CD4-positive, alpha-beta T cell (primary cell): ENCODE measurements around the gene BORCS8. TPM values are rescaled to one million over a fixed set of nuclear protein-coding genes. Genes with fewer than 3 reads are reported as not detected.
A peak's percentile ranks its signal among the peaks of the same experiment; 100 is the strongest.

ENCODE experiments used
- ATAC-seq: fragments of 200-7000 bp; cut with Tn5 transposase; one replicate; pipeline ENCODE4 v1.10.0; 2022; ENCODE audit warnings: mild to moderate bottlenecking; ENCODE audit not compliant: poor library complexity
- CTCF ChIA-PET: fragments of 350-600 bp; sonication (Branson Sonifier 250); formaldehyde crosslinking; loops from one replicate; lab custom pipeline; 2021; ENCODE audit warnings: antibody characterized with exemption, inconsistent platforms; lab: Charles Lee
- POLR2A ChIA-PET: fragments of 350-600 bp; sonication (Branson Sonifier 250); formaldehyde crosslinking; loops from one replicate; lab custom pipeline; 2021; ENCODE audit warnings: antibody characterized with exemption, inconsistent platforms; lab: Charles Lee
- DNase-seq, 14 experiments: peaks; one replicate each; pipeline ENCODE4 v3.0.0-alpha.2; 2013 to 2020; ENCODE audit warnings: mixed read lengths in 2 of 14
- H3K27ac ChIP-seq, 2 donors: one replicate each; pipeline versions ENCODE4 v1.5.1 to v1.7.0; 2013; ENCODE audit warnings: low read length in 2 of 2, low read depth in 1 of 2, mild to moderate bottlenecking in 1 of 2
- H3K27me3 ChIP-seq, 2 experiments: 1 replicate in 1 of 2; 2 replicates in 1 of 2; pipeline versions ENCODE4 v1.6.1 to v1.7.0; 2013; ENCODE audit warnings: low read length in 2 of 2, control low read depth in 1 of 2, mild to moderate bottlenecking in 1 of 2, moderate library complexity in 1 of 2; ENCODE audit not compliant: insufficient read depth in 2 of 2, control insufficient read depth in 1 of 2
- H3K36me3 ChIP-seq: one replicate; pipeline ENCODE4 v1.6.1; 2013; ENCODE audit warnings: low read length, control low read depth; ENCODE audit not compliant: insufficient read depth
- H3K4me1 ChIP-seq: one replicate; pipeline ENCODE4 v1.6.1; 2013; ENCODE audit warnings: low read length, control low read depth; ENCODE audit not compliant: insufficient read depth
- H3K4me3 ChIP-seq: one replicate; pipeline ENCODE4 v1.5.1; 2013; ENCODE audit warnings: mild to moderate bottlenecking, low read length, moderate library complexity
- H3K9me3 ChIP-seq, 2 experiments: 1 replicate in 1 of 2; 2 replicates in 1 of 2; pipeline versions ENCODE4 v1.6.1 to v1.7.0; 2013; ENCODE audit warnings: low read length in 2 of 2, mild to moderate bottlenecking in 2 of 2, control low read depth in 1 of 2, moderate library complexity in 1 of 2; ENCODE audit not compliant: control insufficient read depth in 1 of 2, insufficient read depth in 1 of 2
- H3K27ac Mint-ChIP-seq: one replicate; pipeline ENCODE4 v1.8.0; 2020; ENCODE audit warnings: mixed read lengths
- H3K27me3 Mint-ChIP-seq: one replicate; pipeline ENCODE4 v1.8.0; 2021; ENCODE audit warnings: mixed read lengths
- H3K36me3 Mint-ChIP-seq: one replicate; pipeline ENCODE4 v1.8.0; 2021; ENCODE audit warnings: low read depth, mixed read lengths
- H3K4me1 Mint-ChIP-seq: one replicate; pipeline ENCODE4 v1.8.0; 2021; ENCODE audit warnings: low read depth, mixed read lengths
- H3K4me3 Mint-ChIP-seq: one replicate; pipeline ENCODE4 v1.8.0; 2020; ENCODE audit warnings: mild to moderate bottlenecking, mixed read lengths
- H3K9me3 Mint-ChIP-seq: one replicate; pipeline ENCODE4 v1.8.0; 2020; ENCODE audit warnings: mixed read lengths
- intact Hi-C, 2 experiments: fragments of 100-400 bp; cut with DNase I in 1 of 2; cut with micrococcal nuclease in 1 of 2; formaldehyde crosslinking; loops; one replicate each; pipeline versions ENCODE4 v1.15.1 to v1.9.0; 2023 to 2025; cut with DNase I, micrococcal nuclease
- polyA plus RNA-seq, 2 donors: library from polyadenylated mRNA; unstranded; fragments of 120-200 nt; gene quantifications; one replicate each; pipeline ENCODE4 v1.2.1, GENCODE V29; 2013
- total RNA-seq, 174 experiments: library from RNA in 2 of 174; stranded (reverse) in 2 of 174; gene quantifications; one replicate each; pipeline ENCODE4 v1.2.3 and lab custom pipeline; 2021 to 2026
- TF ChIP-seq, protein P1 (sequence below): fragments of 200-600 bp; IDR thresholded peaks from one replicate; pipeline ENCODE4 v1.8.0; 2022; ENCODE audit warnings: antibody characterized with exemption, mild to moderate bottlenecking

The BORCS8 gene
- total RNA-seq = 10 to 100 TPM; 12.0 to 15.0 TPM
- 18.1 TPM for polyA plus RNA-seq (2013, experiment 1 of 2)
- polyA plus RNA-seq (2013, experiment 2 of 2) = 17.9 TPM
- 3.6 to 32.1 (median 10.9) reads per million in 172 experiments for total RNA-seq (lab: John Stamatoyannopoulos, UW)

DNA sequence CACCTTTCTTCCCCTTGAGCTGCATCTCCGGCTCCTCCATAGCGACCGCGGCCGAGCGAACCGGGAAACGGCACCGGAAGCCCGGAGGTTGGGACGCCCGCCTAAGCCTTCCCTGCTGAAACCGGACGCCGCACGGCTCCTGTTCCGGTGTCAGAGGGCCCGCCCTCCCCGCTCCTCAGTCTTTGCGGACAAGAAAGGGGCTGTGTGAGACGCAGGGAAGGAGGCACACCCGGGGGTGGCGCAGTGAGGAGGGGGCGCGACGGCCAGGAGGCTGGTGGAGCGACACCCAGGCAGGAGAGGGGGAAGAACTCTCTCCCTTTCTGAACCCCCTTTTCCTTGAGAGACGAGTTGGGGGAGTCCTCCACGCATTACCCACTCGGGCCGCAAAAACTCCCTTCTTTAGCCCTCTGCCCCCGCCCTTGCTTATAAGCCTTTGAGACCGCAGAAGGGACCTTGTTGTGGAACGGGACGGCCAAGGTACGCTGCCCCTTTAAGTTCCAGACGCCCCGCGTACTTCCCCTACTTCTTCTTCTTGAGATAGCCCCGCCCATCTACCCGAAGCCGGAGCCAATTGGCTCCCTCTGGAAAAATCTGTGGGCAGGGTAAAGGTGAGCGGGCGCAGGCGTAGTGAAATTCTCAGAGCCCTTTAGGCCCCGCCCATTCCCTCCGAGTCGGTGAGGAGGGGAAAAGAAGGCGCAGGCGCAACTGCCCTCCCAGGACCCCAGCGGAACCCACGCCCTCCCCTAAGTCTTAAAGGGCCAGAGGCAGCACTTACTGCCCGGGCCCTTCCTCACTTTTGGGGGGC, at the start of gene BORCS8, which contains the start of gene RFXANK:
TSS of gene BORCS8 (minus strand) at position 75 of the 805 bp plus-strand sequence. CDS start at position 40, 35 bp downstream.
TSS of gene RFXANK (plus strand) at position 181 of the 805 bp plus-strand sequence. CDS start 1,689 bp downstream, outside the sequence.
- no peaks in the 10 kb centered on the region for H3K9me3 ChIP-seq
- no peaks in the 10 kb centered on the region for H3K27me3 Mint-ChIP-seq
- ChIA-PET POLR2A (interaction anchor here (0.7 to 5.2 kb wide), 15 partner anchors 10 to 911 kb away, joined by 3 to 80 read pairs (median 4); partner anchors contain the start of genes COPE, DDX49, GATAD2A and JUND), CTCF (interaction anchor here (0.7 to 1.3 kb wide), 5 partner anchors 11 to 47 kb away, joined by 3 to 4 read pairs (median 3); partner anchors contain the start of gene NR2C2AP)
- peaks cover 56% of the 10 kb centered on the region for H3K4me1 Mint-ChIP-seq
- peak within 1 kb of the TSS; percentile 94 for H3K4me3 ChIP-seq
- TF ChIP-seq, protein P1, sequence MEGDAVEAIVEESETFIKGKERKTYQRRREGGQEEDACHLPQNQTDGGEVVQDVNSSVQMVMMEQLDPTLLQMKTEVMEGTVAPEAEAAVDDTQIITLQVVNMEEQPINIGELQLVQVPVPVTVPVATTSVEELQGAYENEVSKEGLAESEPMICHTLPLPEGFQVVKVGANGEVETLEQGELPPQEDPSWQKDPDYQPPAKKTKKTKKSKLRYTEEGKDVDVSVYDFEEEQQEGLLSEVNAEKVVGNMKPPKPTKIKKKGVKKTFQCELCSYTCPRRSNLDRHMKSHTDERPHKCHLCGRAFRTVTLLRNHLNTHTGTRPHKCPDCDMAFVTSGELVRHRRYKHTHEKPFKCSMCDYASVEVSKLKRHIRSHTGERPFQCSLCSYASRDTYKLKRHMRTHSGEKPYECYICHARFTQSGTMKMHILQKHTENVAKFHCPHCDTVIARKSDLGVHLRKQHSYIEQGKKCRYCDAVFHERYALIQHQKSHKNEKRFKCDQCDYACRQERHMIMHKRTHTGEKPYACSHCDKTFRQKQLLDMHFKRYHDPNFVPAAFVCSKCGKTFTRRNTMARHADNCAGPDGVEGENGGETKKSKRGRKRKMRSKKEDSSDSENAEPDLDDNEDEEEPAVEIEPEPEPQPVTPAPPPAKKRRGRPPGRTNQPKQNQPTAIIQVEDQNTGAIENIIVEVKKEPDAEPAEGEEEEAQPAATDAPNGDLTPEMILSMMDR = no peak
- H3K27ac ChIP-seq = peak within 1 kb of the TSS; percentile 100
- peak; percentile 96 to 100 (median 98) for DNase-seq
- H3K27ac Mint-ChIP-seq = peak within 1 kb of the TSS; percentile 97
- H3K36me3 ChIP-seq = peaks cover 16% of the 10 kb centered on the region
- intact Hi-C loops = loop anchor here (1.0 to 5.0 kb wide), 6 partner anchors 11 to 635 kb away; partner anchors contain the start of genes MAU2 (in 2 of the 2), SUGP1 (in 2 of the 2), KXD1 (in 1 of the 2) and NR2C2AP (in 1 of the 2)
- peak within 1 kb of the TSS; percentile 97 for H3K4me3 Mint-ChIP-seq
- no peaks in the 10 kb centered on the region for H3K9me3 Mint-ChIP-seq
- no peaks in the 10 kb centered on the region for H3K27me3 ChIP-seq
- peak; percentile 90 for ATAC-seq
- peaks cover 34% of the 10 kb centered on the region for H3K36me3 Mint-ChIP-seq
- peaks cover 48% of the 10 kb centered on the region for H3K4me1 ChIP-seq

- DNase-seq = no peak
- no peak overlapping the region for H3K4me3 Mint-ChIP-seq
- Histone ChIP-seq H3K27me3 (peaks cover 0 to 8% of the 10 kb centered on the region in 2 experiments), H3K36me3 (no peaks in the 10 kb centered on the region), H3K27ac (no peak overlapping the region), H3K4me1 (no peaks in the 10 kb centered on the region), H3K4me3 (no peak overlapping the region), H3K9me3 (peaks cover 4 to 16% of the 10 kb centered on the region in 2 experiments)
- POLR2A ChIA-PET = no interaction called here
- CTCF ChIA-PET = no interaction called here
- H3K27ac Mint-ChIP-seq = no peak overlapping the region
- H3K36me3 Mint-ChIP-seq = no peaks in the 10 kb centered on the region
- H3K9me3 Mint-ChIP-seq = peaks cover 3% of the 10 kb centered on the region
- intact Hi-C loops = no loop called here
- H3K4me1 Mint-ChIP-seq = no peaks in the 10 kb centered on the region
- TF ChIP-seq, protein P1 = no peak
- no peak for ATAC-seq
- peaks cover 23% of the 10 kb centered on the region for H3K27me3 Mint-ChIP-seq
These were observed 48.5 kb upstream of the BORCS8 start for GRCh38 chr19:19240476-19240875.

DNA sequence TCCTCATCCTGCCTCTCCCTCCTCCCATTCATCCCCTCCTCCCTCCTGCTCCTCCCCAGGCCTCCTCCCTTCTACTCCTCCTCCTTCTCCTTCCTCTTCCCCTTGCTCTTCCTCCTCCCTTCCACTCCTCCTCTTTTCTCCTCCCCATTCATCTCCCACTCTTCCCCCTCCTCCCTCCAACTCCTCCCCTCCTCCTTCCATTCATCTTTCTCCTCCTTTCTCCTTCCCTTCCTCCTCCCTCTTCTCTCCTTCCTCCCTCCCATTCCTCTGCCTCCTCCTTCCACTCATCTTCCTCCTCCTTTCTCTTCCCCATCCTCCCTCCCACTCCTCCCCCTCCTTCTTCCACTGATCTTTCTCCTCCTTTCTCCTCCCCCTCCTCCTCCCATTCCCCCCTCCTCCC, 47.7 kb upstream of the BORCS8 start:
- POLR2A ChIA-PET = no interaction called here
- H3K36me3 ChIP-seq = no peaks in the 10 kb centered on the region
- H3K4me1 ChIP-seq = no peaks in the 10 kb centered on the region
- CTCF ChIA-PET = no interaction called here
- H3K27ac Mint-ChIP-seq = no peak overlapping the region
- H3K9me3 Mint-ChIP-seq = peaks cover 3% of the 10 kb centered on the region
- no peak overlapping the region for H3K4me3 ChIP-seq
- no peak overlapping the region for H3K4me3 Mint-ChIP-seq
- peaks cover 10 to 24% of the 10 kb centered on the region in 2 experiments for H3K9me3 ChIP-seq
- H3K4me1 Mint-ChIP-seq = no peaks in the 10 kb centered on the region
- H3K27me3 Mint-ChIP-seq = peaks cover 23% of the 10 kb centered on the region
- H3K27ac ChIP-seq = no peak overlapping the region
- H3K36me3 Mint-ChIP-seq = no peaks in the 10 kb centered on the region
- peaks cover 0 to 8% of the 10 kb centered on the region in 2 experiments for H3K27me3 ChIP-seq
- intact Hi-C loops = no loop called here
- ATAC-seq (no peak), DNase-seq (no peak)
- TF ChIP-seq, protein P1 = no peak
